HL-60/S4 (cell line): ENCODE results near the gene NRXN2.
"Not testable (repeated sequence)": the region's sequence is repeated elsewhere in the genome, so short reads cannot be mapped to it uniquely, and the experiment has no call there.

Experiments used
- in situ Hi-C: fragments of 300-500 bp; cut with MboI; formaldehyde crosslinking; loops from 2 replicates; pipeline ENCODE4 v1.14.3; 2022; ENCODE audit warnings: low sequenced_read_pairs

The NRXN2 gene

DNA sequence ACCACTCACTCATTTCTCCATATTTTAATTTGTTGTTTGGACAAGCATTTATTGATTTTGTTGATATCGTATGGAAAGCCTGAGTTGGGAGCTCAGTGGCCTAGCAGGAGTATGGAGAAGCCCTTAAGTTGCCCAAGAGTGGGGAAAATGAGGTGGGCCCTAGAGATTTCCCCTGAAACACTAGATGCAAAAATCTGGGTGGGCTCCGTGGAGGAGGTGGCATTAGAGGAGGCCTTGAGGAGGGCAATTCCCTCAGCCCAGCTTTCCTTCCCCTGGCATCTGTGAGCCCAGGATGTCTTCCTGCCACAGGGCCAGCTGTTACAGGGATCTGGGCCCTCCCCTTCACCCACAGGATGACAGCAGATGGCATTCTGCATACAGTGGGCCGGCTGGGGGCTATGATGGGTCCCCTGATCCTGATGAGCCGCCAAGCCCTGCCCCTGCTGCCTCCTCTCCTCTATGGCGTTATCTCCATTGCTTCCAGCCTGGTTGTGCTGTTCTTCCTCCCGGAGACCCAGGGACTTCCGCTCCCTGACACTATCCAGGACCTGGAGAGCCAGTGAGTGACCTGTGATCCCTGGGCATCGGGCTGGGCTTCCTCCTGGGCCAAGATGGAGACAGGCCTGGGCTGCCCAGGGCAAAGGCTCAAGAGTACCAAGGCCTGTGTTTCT, 153.6 kb downstream of the NRXN2 start:
- in situ Hi-C loops: no loop called here

DNA sequence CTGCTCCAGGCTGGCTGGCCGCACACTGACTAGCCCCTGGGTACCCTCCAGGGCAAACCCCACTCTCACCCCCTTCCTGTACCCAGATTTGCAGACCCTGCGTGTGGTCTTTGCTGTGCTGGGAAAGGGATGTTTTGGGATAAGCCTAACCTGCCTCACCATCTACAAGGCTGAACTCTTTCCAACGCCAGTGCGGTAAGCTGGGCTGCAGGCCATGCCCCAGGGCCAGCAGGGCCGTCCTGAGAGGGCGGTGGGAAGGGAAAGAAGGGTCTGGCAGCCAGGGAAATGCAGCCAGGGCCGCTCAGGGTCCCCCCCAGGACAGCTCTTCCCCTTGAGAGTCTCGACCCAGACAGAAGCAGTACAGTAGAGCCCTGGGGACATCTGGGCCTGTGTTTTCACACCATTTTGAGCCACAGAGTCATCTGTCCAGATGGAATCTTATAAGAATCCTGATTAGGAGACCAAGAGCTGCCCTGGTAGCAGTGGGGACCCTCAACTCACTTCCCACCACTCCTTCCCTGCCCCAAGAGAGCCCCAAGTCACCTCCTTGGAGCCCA, 154.3 kb downstream of the NRXN2 start:
- in situ Hi-C loops: no loop called here

DNA sequence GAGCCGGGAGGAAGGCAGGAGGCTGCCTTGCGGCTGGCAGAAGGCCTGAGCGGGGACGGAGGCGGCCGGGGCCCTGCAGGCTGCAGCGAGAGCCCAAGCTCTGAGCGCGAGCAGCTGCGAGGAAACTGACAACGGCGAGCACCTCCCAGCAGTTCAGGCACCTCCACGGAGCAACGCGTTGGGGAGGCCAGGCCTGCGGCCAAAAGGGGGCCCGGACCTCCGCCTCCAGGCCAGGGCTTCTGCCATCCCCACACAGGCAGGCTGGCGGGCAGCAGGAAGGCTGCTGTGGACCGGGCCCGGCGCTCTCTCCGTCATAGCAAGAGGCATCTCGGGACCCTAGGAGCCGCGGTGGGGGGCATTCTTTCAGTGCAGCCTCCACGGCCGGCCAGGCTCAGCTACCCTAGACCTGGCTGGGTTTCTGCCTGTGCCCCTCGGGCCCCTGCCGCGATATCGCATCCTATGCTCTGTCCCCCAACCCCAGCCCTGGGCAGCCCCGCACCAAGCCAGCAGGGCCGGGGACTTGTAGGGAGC, 154.9 kb downstream of the NRXN2 start:
- in situ Hi-C loops: no loop called here

DNA sequence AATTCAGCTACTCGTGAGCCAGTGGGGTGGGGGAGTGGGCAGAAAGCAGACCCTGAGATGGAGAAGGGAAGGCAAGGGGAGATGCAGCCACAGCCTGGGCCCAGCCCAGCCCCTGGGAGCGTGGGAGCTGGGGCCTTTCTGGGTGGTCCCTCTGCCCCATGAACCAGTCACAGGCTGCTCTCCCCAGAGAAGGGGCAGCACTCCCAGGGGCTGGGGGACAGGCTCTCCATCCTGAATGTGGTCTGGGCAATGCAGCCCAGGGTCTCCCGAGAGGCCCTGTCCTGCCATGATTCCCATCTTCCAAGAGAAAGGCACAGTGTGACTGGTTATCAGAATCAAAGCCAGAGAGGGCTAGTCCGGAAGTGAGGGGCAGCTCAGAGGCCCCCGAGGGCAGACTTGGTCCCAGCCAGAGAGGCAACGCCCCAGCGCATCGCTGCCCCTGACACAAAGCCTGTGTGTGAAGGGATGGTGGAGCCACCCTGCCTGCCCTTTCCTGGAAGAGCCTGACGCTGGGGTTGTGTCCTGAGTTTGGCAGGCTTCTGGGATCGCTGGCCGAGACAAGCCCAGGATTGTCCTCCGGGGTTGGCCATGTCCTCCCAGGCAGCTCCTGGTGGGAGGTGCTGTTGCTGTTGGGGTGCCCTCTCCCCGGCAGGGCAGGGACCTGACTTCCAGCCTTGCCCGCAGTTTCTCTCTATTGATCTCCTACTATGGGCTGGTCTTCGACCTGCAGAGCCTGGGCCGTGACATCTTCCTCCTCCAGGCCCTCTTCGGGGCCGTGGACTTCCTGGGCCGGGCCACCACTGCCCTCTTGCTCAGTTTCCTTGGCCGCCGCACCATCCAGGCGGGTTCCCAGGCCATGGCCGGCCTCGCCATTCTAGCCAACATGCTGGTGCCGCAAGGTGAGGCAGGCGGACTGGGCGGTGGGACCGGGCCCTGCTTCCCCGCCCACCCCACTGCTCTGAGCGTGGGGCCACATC, 155.8 kb downstream of the NRXN2 start:
- in situ Hi-C loops: no loop called here

- in situ Hi-C loops: no loop called here
Observed at GRCh38 chr11:64566042-64566914, 156.7 kb downstream of the NRXN2 start.

DNA sequence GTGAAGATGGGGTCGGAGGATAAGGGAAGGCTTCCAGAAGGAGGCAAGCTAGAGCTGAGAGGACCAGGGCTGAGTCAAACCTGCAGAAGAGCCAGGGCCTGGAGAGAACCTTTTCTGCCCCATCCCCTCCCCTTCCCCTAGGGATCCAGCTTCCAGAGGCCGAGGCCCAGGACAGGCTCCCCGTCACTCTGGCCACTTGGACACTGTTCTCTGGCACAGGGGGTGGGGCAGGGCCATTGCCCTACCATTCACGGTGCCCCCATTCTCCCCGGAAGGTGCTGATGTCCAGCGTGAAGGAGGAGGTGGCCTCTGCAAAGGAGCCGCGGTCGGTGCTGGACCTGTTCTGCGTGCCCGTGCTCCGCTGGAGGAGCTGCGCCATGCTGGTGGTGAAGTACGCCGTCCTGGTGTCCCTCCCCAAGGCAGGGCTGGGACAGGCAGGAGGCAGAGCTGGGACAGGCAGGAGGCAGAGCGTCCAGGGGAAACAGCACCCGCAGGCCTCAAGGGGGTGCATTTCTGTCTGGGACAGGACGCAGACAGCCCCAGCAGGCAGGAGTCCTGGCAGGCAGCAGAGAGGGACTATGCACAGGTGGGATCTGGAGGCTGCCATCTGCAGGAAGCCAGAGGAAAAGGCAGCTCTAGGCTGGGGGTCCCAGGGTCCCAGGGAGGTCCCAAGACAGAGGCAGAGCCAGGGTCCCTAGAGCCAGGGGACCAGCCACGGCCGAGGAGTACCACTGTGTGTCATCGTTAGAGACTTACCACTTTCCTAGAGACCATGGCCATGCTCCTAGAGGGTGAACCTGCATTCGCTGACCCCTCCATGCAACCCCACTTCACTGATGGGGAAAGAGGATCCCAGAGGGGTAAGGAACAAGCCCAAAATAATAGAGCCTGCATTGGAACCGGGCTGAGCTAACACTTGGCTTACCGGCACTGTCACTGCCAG, 157.8 kb downstream of the NRXN2 start:
- in situ Hi-C loops: no loop called here

DNA sequence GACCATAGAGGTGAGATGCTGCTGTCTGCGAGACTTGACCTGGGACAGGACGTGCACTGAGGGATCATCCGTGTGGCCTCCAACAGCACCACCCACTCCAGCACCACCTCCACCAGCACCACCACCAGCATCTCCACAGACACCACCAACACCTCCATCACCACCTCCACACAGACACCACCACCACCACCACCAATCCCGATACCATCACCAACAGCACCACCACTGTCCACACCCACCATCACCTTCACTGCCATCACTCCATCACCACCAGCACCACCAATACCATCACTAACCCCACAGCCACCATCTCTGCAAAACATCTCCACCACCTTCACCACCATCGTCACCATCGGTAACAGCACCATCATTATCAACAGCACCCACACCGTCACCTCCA, 158.6 kb downstream of the NRXN2 start:
- in situ Hi-C loops: no loop called here

DNA sequence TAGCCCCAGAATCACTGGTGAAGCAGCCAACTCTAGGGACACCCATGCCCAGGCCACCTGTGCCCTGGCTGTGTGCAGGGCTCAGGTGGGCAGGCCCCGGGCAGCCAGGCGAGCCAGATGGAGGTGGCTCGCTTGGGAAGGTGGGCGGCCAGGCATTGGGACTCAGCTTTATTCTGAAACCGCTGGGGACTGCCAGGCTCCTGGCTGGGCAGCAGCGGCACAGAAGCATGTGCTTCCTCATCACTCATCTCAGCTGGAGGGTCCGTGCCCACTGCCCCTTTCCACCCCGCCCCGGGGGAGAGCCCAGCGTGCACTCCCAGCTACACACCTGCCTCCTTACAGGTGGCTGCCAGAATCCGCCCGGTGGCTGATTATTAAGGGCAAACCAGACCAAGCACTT, 159.0 kb downstream of the NRXN2 start:
- in situ Hi-C loops: no loop called here

GRCh38 chr11:64562723-64563351, 160.2 kb downstream of the NRXN2 start:
- in situ Hi-C loops: no loop called here

DNA sequence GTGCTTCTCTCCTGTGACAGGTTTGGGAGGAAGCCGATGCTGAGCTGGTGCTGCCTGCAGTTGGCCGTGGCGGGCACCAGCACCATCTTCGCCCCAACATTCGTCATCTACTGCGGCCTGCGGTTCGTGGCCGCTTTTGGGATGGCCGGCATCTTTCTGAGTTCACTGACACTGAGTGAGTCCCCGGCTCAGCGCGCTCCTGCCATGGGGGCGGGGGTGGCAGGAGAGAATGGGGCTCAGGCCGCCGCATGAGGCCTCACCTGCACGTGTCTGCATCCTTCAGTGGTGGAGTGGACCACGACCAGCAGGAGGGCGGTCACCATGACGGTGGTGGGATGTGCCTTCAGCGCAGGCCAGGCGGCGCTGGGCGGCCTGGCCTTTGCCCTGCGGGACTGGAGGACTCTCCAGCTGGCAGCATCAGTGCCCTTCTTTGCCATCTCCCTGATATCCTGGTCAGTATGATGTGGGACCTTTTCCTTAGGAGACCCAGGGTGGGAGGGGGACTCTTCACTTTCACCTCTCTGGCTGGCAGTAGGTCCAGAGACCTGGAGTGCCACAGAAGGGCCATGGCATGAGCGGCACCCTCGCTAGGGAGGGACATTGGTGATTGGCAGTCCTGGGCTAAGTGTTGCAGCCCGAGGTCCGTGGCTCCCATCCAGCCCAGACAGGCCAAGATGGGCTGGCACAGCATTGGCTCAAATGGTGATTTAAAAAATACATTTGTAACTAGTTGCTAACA, 160.8 kb downstream of the NRXN2 start:
- in situ Hi-C loops: no loop called here

- in situ Hi-C loops: not testable (repeated sequence)
Observed at GRCh38 chr11:64561429-64561828, 161.6 kb downstream of the NRXN2 start.

- in situ Hi-C loops: no loop called here
Observed at GRCh38 chr11:64560941-64561340, 162.1 kb downstream of the NRXN2 start.

GRCh38 chr11:64560139-64560771, 162.7 kb downstream of the NRXN2 start:
- in situ Hi-C loops: no loop called here

DNA sequence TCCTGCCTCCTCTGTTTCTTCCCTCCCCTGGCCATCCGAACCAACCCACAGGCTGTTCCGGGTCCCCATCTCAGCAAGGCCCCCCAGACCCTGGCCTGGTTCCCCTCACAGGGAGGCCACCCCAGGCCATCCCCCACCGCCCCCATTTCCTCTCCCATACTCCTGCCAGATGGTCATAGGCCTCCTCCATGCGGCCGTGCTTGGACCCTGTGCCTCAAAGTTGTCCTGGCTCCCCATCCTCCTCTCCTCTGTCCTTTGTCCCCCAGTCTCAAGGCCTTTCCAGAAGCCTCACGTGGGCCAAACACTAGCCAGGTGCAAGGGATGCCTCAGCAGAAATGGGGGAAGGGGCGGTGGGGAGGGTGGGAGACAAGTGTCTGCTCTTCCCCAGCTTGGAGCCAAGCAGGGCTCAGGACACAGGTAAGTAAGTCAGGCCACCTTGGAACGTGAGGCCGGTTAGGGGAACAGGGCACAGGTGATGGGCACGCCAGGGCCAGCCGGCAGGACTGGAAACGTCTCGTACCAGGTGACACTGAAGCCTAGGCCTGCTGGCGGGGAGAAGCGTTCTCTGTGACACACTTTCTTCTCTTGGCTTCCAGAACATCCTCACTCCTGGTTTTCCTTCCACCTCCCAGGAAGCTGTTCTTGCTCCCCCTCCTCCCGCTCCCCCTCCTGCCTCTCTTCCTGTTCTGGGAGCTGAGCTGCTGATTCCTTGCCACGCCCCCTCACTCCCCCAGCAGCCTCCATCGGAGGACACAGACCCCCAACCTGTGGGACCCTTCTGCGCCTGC, 163.5 kb downstream of the NRXN2 start:
- in situ Hi-C loops: no loop called here

DNA sequence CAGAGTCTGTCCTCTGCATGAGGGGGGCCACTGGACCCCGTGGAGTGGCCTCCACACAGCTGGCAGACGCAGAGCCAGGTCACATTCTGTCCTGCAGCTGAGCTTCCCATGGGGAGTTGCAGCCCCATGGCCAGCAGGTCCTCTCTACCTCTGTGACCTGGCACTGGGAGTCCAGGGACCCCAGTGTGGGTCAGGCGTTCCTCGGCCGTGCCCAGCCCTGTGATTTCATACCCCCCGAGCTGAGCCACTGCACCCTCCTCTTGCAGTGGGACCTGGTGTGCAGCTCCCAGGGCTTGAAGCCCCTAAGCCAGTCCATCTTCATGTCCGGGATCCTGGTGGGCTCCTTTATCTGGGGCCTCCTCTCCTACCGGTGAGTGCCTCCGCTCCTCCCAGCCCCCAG, 164.1 kb downstream of the NRXN2 start:
- in situ Hi-C loops: no loop called here

DNA sequence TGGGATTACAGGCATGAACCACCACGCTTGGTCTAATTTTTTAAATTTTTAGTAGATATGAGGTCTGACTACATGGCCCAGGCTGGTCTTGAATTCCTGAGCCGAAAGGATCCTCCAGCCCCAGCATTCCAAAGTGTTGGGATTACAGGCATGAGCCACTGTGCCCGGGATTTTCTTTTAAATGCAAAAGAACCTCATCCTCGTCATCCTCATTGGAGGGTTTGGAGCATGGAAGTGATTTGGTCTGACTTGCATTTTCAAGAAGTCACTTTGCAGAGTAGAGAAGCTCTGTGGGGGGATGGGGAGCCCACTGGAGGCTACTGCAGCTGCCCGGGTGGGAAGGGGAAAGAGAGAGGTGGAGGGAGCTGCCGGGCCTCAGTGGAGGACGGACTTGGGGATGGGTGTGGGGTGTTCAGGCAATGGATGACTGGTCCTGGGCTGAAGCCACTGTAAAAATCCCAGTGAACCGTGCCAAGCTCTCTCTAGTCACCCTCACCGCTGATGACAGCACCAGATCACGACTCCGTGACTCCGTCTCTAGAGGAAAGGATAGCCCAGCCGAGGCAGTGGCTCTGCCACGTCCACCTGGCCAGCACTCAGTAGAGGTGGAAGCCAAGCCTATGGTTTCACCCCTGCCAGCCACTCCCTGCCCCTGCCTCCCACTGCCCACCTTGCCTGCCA, 164.8 kb downstream of the NRXN2 start:
- in situ Hi-C loops: no loop called here
